K562 (cell line): ENCODE measurements around the gene TANC1. TPM values are rescaled to one million over a fixed set of nuclear protein-coding genes. Genes with fewer than 3 reads are reported as not detected.

Experiments
- ATAC-seq: fragments of 200-7000 bp; cut with Tn5 transposase; 3 replicates; pipeline ENCODE4 v1.9.1; 2020; ENCODE audit warnings: moderate library complexity
- BruUV-seq: library from RNA; stranded (reverse); fragments of 400-500 nt; replicated peaks from 2 replicates; lab custom pipeline; 2021; lab: Mats Ljungman, UMichigan
- CTCF ChIA-PET: fragments of 300-600 bp; formaldehyde crosslinking; extraction: SDS; loops from one replicate; lab custom pipeline; 2021; ENCODE audit warnings: low intra/inter-chr PET ratio; lab: Yijun Ruan, JAX
- POLR2A ChIA-PET: fragments of 300-600, 350-650 bp; sonication (Branson Sonifier 250); formaldehyde crosslinking; extraction: SDS; loops from one replicate; lab custom pipeline; 2021; ENCODE audit warnings: antibody characterized with exemption, inconsistent platforms; lab: Yijun Ruan, JAX
- DNase-seq, 4 experiments: peaks; one replicate each; pipeline versions ENCODE4 v3.0.0 to v3.0.0-alpha.2; 2011 to 2018; ENCODE audit warnings: low spot score in 3 of 4, mixed read lengths in 3 of 4; ENCODE audit errors: extremely low read depth in 1 of 4
- FAIRE-seq: peaks from 2 replicates; lab custom pipeline; 2011; peaks lifted over from hg19 to GRCh38; lab: Jason Lieb, UNC
- H2AFZ ChIP-seq: 2 replicates; pipeline ENCODE4 v1.6.0; 2011; ENCODE audit warnings: low read depth, low read length, control low read depth, inconsistent platforms
- H3K27ac ChIP-seq: fragments of 200-600 bp; 3 replicates; pipeline ENCODE4 v1.8.0; 2011; ENCODE audit warnings: low read depth, mild to moderate bottlenecking, control low read depth, inconsistent platforms, low read length, moderate library complexity, mixed read lengths; ENCODE audit errors: extremely low read depth
- H3K27me3 ChIP-seq, 2 experiments: fragments of 300-600 bp in 1 of 2; 2 replicates in 1 of 2; 3 replicates in 1 of 2; pipeline versions ENCODE4 v1.6.0 to v1.8.0; 2011; ENCODE audit warnings: inconsistent platforms in 2 of 2, low read length in 2 of 2, mild to moderate bottlenecking in 1 of 2, mixed read lengths in 1 of 2, moderate library complexity in 1 of 2; ENCODE audit not compliant: control insufficient read depth in 2 of 2, insufficient read depth in 2 of 2
- H3K36me3 ChIP-seq: fragments of 300-600 bp; 3 replicates; pipeline ENCODE4 v1.8.0; 2011; ENCODE audit warnings: mild to moderate bottlenecking, low read length, inconsistent platforms; ENCODE audit not compliant: control insufficient read depth, insufficient read depth
- H3K4me1 ChIP-seq, 2 experiments: fragments of 200-600 bp in 1 of 2; replicated peaks in 1 of 2; 2 replicates in 1 of 2; 3 replicates in 1 of 2; pipeline versions ENCODE4 v1.5.1 to v1.8.0; 2011; ENCODE audit warnings: inconsistent platforms in 2 of 2, low read length in 2 of 2, mild to moderate bottlenecking in 1 of 2, mixed read lengths in 1 of 2, moderate library complexity in 1 of 2; ENCODE audit not compliant: control insufficient read depth in 2 of 2, insufficient read depth in 2 of 2
- H3K4me2 ChIP-seq: 2 replicates; pipeline ENCODE4 v1.6.1; 2011; ENCODE audit warnings: low read length, control low read depth, inconsistent platforms, mixed read lengths; ENCODE audit not compliant: insufficient read depth
- H3K4me3 ChIP-seq: fragments of 200-600 bp; sonication (generic), shearing (Covaris generic); 2 replicates; pipeline ENCODE4 v1.5.1; 2016; ENCODE audit warnings: control low read depth, inconsistent platforms
- H3K79me2 ChIP-seq: fragments of 200-600 bp; 3 replicates; pipeline ENCODE4 v1.8.0; 2011; ENCODE audit warnings: low read length, inconsistent platforms; ENCODE audit not compliant: control insufficient read depth, insufficient read depth
- H3K9ac ChIP-seq, 2 experiments: 2 replicates each; pipeline versions ENCODE4 v1.6.0 to v1.6.1; 2011; ENCODE audit warnings: low read depth in 2 of 2, low read length in 2 of 2, control low read depth in 1 of 2, inconsistent platforms in 1 of 2, mild to moderate bottlenecking in 1 of 2, mixed read lengths in 1 of 2; ENCODE audit not compliant: insufficient read depth in 1 of 2
- H3K9me1 ChIP-seq: one replicate; pipeline ENCODE4 v1.6.0; 2011; ENCODE audit warnings: inconsistent platforms, mild to moderate bottlenecking, low read length, moderate library complexity; ENCODE audit not compliant: control insufficient read depth, insufficient read depth
- H3K9me3 ChIP-seq: replicated peaks from 2 replicates; pipeline ENCODE4 v1.5.1; 2011; ENCODE audit warnings: low read depth, low read length, inconsistent platforms; ENCODE audit not compliant: control insufficient read depth, insufficient read depth
- H4K20me1 ChIP-seq: replicated peaks from 2 replicates; pipeline ENCODE4 v1.6.1; 2011; ENCODE audit warnings: low read length, inconsistent platforms, mixed read lengths; ENCODE audit not compliant: control insufficient read depth, insufficient read depth
- ARHGAP35 ChIP-seq: fragments of 450-650 bp; IDR thresholded peaks from 2 replicates; pipeline ENCODE4 v1.6.1; 2018; ENCODE audit not compliant: partially characterized antibody
- BCOR ChIP-seq: fragments of 450-650 bp; IDR thresholded peaks from 2 replicates; pipeline ENCODE4 v1.6.1; 2016
- CHD4 ChIP-seq: fragments of 200-600 bp; sonication (generic); IDR thresholded peaks from 3 replicates; pipeline ENCODE4 v1.6.1; 2012; ENCODE audit warnings: low read depth, mild to moderate bottlenecking, mixed read lengths, low read length, inconsistent platforms; ENCODE audit not compliant: insufficient read depth, insufficient replicate concordance, poor library complexity, severe bottlenecking
- ETS2 ChIP-seq: IDR thresholded peaks from 2 replicates; pipeline ENCODE4 v1.6.1; 2016; ENCODE audit warnings: borderline replicate concordance, missing genetic modification characterization, mild to moderate bottlenecking, moderate library complexity, missing compliant biosample characterization; ENCODE audit not compliant: poor library complexity, severe bottlenecking
- GTF2F1 ChIP-seq: IDR thresholded peaks from 2 replicates; pipeline ENCODE4 v1.6.1; 2011; ENCODE audit warnings: low read depth, low read length, improper control_type of control experiment
- HMGN3 ChIP-seq: IDR thresholded peaks from 2 replicates; pipeline ENCODE4 v1.6.1; 2011; ENCODE audit warnings: borderline replicate concordance, low read depth, mild to moderate bottlenecking, mixed read lengths, low read length; ENCODE audit not compliant: insufficient read length; ENCODE audit errors: extremely low read depth
- MAFK ChIP-seq: IDR thresholded peaks from 2 replicates; pipeline ENCODE4 v1.6.1; 2011; ENCODE audit warnings: low read length, improper control_type of control experiment
- MCM3 ChIP-seq: fragments of 450-650 bp; IDR thresholded peaks from 2 replicates; pipeline ENCODE4 v1.6.1; 2016
- NR3C1 ChIP-seq: sonication (generic); formaldehyde crosslinking; IDR thresholded peaks from 2 replicates; pipeline ENCODE4 v1.8.1; 2022; ENCODE audit warnings: missing genetic modification reagents
- PCBP2 ChIP-seq: fragments of 200-400 bp; formaldehyde crosslinking; IDR thresholded peaks from 2 replicates; pipeline ENCODE4 v1.6.1; 2018; ENCODE audit warnings: low read length, low read depth, mild to moderate bottlenecking, moderate library complexity; ENCODE audit not compliant: poor library complexity, severe bottlenecking
- PHB ChIP-seq: fragments of 250-450 bp; sonication (Bioruptor Pico); IDR thresholded peaks from 2 replicates; pipeline ENCODE4 v1.5.0; 2021
- PTBP1 ChIP-seq: fragments of 200-400 bp; formaldehyde crosslinking; IDR thresholded peaks from 2 replicates; pipeline ENCODE4 v1.6.1; 2017; ENCODE audit warnings: low read depth, low read length
- SAFB ChIP-seq: fragments of 200-400 bp; formaldehyde crosslinking; IDR thresholded peaks from 2 replicates; pipeline ENCODE4 v1.6.1; 2017; ENCODE audit warnings: low read depth, low read length, borderline replicate concordance
- ZFP1 ChIP-seq: fragments of 450-650 bp; formaldehyde crosslinking; IDR thresholded peaks from 2 replicates; pipeline ENCODE4 v1.4.0; 2020; ENCODE audit warnings: mild to moderate bottlenecking, mixed read lengths
- WGBS: fragments of 100-300 bp; shearing (Covaris generic); methylation state at CpG from one replicate; pipeline ENCODE4 v1.1.6; 2016; ENCODE audit warnings: low coverage, mixed read lengths; ENCODE audit not compliant: insufficient coverage; ENCODE audit errors: missing lambda C conversion rate; 5-methylcytosine and 5-hydroxymethylcytosine counted together
- in situ Hi-C: fragments of 300-500 bp; cut with MboI; formaldehyde crosslinking; loops from 4 replicates; pipeline ENCODE4 v1.15.0; 2018; ENCODE audit warnings: inconsistent platforms, mixed read lengths
- intact Hi-C: fragments of 100-400 bp; cut with micrococcal nuclease; formaldehyde crosslinking; loops from 2 replicates; pipeline ENCODE4 v1.14.2; 2022
- polyA plus RNA-seq, 8 experiments: library from polyadenylated mRNA; depleted of rRNA in 4 of 8; stranded (reverse) in 5 of 8; unstranded in 3 of 8; fragments of >200 nt; fragmentation: Nextera tagmentation in 2 of 8; fragmentation: Illumina TruSeq in 1 of 8; extraction: Ambion mirVana in 2 of 8; extraction: Trizol in 1 of 8; gene quantifications; 2 replicates each; pipeline versions ENCODE4 v1.2.1 to v1.2.3, GENCODE V29; 2011 to 2014; ENCODE audit warnings: inconsistent platforms in 1 of 8, missing spikeins in 1 of 8
- total RNA-seq, 7 experiments: library from RNA; depleted of rRNA in 6 of 7; stranded (reverse); fragments of >200 nt in 6 of 7; fragmentation: Illumina TruSeq in 2 of 7; extraction: Trizol in 2 of 7; gene quantifications; 2 replicates each; pipeline versions ENCODE4 v1.2.1 to v1.2.3, GENCODE V29; 2011 to 2021; ENCODE audit warnings: low replicate concordance in 1 of 7
- TF ChIP-seq, protein P1 (sequence below): fragments of 200-800 bp; sonication (Bioruptor generic); IDR thresholded peaks from 2 replicates; pipeline ENCODE4 v1.6.1; 2017; ENCODE audit warnings: missing genetic modification characterization, missing compliant biosample characterization

TANC1 gene
- total and polyA plus RNA-seq, 9 of the 15 experiments (the other 6 are each of a cell fraction or from before 2014, with no cell fraction given): under 0.01 to 0.20 (median 0.07) TPM; not detected in 1

DNA sequence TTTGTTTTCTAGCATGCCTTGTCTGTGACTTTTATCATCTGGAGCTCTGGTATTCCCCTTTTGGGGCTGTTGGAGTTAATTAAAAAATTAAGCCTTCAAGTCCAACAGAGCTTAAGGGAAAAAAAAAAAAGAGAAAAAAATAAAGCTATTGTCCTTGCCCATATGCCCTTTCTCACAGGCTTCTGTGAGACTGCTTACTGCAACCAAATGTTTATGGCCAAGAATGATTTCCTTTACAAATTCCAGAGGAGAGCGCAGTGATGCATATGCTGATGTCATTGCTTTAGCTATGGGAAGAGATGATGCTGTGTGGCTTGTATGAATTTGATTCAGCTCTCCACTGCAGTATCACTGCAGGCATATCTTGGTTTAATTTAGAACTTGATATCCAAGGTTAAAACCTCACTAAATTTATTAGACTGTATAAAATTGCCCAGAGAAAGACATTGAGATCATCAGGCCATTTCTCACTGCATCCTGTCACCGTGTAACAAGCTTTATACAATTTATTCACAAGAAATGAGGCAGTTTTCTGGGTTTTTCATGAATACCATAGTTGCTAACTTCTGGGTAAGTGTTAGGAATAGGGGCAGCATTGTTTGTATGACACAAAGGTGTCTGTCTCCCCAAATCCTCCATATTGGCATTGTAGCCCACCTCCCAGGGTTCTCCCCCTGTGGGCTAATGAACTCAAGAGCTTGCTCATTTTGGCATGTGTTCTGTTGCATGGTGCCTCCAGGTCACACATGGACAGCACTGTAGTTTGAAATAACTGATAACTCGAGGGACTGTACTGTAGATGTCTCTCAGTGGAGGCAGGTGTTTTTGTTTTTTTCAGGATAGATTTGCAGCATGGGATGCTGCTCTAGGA is 85.0 kb downstream of the TANC1 start:
- Histone ChIP-seq H3K27ac (no peak overlapping the region), H2AFZ (no peak overlapping the region), H3K9ac (no peak overlapping the region), H4K20me1 (no peaks in the 10 kb centered on the region), H3K4me2 (no peak overlapping the region), H3K27me3 (peaks cover 25 to 30% of the 10 kb centered on the region in 2 experiments), H3K9me3 (no peaks in the 10 kb centered on the region), H3K36me3 (no peaks in the 10 kb centered on the region), H3K79me2 (no peaks in the 10 kb centered on the region), H3K4me1 (no peaks in the 10 kb centered on the region), H3K4me3 (no peak overlapping the region), H3K9me1 (no peaks in the 10 kb centered on the region)
- no peak for FAIRE-seq
- intact Hi-C loops: no loop called here
- no peak for ATAC-seq
- no TSS peak for BruUV-seq
- in situ Hi-C loops: no loop called here
- ChIA-PET CTCF (no interaction called here), POLR2A (interaction anchor here (0.6 to 1.4 kb wide), 3 partner anchors 12 to 1266 kb away, joined by 3 read pairs; no protein-coding TSS in a partner anchor)
- 3% methylated on average over 3 of the region's 3 CpGs for WGBS
- TF ChIP-seq PCBP2: no peak
- no peak for DNase-seq

DNA sequence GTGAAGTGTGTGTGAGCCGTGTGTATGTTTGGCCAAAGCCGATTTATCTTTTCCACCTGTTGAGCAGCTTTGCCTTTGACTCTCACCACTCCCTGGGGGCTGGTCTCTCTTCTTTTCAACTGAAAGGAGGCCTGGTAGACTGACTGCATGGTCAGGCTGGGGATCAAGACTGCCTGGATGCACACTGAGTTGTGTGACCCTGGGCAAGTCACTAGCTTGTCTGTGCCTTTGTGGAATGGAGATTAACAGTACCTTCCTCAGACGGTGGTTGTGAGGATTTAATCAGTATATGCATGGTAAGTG is 85.5 kb downstream of the TANC1 start:
- no peak overlapping the region for H3K4me2 ChIP-seq
- intact Hi-C loops: no loop called here
- H3K9me3 ChIP-seq: no peaks in the 10 kb centered on the region
- H3K27me3 ChIP-seq: peaks cover 25 to 30% of the 10 kb centered on the region in 2 experiments; a peak in 4 of 5 replicates
- no peak overlapping the region for H3K9ac ChIP-seq
- ChIA-PET CTCF (no interaction called here), POLR2A (interaction anchor here (0.7 to 1.4 kb wide), 3 partner anchors 11 to 23 kb away, joined by 3 read pairs; no protein-coding TSS in a partner anchor)
- BruUV-seq: no TSS peak
- no peak overlapping the region for H3K27ac ChIP-seq
- WGBS: 0% methylated on average over 3 of the region's 3 CpGs
- H3K36me3 ChIP-seq: no peaks in the 10 kb centered on the region
- H3K4me1 ChIP-seq: no peaks in the 10 kb centered on the region
- H4K20me1 ChIP-seq: no peaks in the 10 kb centered on the region
- no peak for ATAC-seq
- no peak for DNase-seq
- FAIRE-seq: no peak
- no peak overlapping the region for H2AFZ ChIP-seq
- in situ Hi-C loops: no loop called here
- no peak overlapping the region for H3K4me3 ChIP-seq
- no peaks in the 10 kb centered on the region for H3K9me1 ChIP-seq
- no peaks in the 10 kb centered on the region for H3K79me2 ChIP-seq
- no peak for TF ChIP-seq ETS2
- TF ChIP-seq PHB (CRISPR knock-in tag): no peak
- no peak for TF ChIP-seq MCM3
- TF ChIP-seq, protein P1, sequence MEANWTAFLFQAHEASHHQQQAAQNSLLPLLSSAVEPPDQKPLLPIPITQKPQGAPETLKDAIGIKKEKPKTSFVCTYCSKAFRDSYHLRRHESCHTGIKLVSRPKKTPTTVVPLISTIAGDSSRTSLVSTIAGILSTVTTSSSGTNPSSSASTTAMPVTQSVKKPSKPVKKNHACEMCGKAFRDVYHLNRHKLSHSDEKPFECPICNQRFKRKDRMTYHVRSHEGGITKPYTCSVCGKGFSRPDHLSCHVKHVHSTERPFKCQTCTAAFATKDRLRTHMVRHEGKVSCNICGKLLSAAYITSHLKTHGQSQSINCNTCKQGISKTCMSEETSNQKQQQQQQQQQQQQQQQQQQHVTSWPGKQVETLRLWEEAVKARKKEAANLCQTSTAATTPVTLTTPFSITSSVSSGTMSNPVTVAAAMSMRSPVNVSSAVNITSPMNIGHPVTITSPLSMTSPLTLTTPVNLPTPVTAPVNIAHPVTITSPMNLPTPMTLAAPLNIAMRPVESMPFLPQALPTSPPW (CRISPR knock-in tag): no peak
- no peak for TF ChIP-seq GTF2F1
- TF ChIP-seq ZFP1 (CRISPR knock-in tag): no peak
- TF ChIP-seq ARHGAP35: no peak
- TF ChIP-seq BCOR: no peak
- no peak for TF ChIP-seq CHD4
- no peak for TF ChIP-seq HMGN3
- TF ChIP-seq MAFK: no peak
- no peak for TF ChIP-seq NR3C1 (CRISPR knock-in tag)
- TF ChIP-seq PTBP1: no peak
- TF ChIP-seq SAFB: no peak
